NCI-H1694 (cell line): ENCODE data around the gene SIGLEC15.
A peak's percentile ranks its signal among the peaks of the same experiment; 100 is the strongest.

Experiments used
- DNase-seq: peaks from one replicate; lab custom pipeline; 2025; lab: John Stamatoyannopoulos, UW

SIGLEC15 gene

DNA sequence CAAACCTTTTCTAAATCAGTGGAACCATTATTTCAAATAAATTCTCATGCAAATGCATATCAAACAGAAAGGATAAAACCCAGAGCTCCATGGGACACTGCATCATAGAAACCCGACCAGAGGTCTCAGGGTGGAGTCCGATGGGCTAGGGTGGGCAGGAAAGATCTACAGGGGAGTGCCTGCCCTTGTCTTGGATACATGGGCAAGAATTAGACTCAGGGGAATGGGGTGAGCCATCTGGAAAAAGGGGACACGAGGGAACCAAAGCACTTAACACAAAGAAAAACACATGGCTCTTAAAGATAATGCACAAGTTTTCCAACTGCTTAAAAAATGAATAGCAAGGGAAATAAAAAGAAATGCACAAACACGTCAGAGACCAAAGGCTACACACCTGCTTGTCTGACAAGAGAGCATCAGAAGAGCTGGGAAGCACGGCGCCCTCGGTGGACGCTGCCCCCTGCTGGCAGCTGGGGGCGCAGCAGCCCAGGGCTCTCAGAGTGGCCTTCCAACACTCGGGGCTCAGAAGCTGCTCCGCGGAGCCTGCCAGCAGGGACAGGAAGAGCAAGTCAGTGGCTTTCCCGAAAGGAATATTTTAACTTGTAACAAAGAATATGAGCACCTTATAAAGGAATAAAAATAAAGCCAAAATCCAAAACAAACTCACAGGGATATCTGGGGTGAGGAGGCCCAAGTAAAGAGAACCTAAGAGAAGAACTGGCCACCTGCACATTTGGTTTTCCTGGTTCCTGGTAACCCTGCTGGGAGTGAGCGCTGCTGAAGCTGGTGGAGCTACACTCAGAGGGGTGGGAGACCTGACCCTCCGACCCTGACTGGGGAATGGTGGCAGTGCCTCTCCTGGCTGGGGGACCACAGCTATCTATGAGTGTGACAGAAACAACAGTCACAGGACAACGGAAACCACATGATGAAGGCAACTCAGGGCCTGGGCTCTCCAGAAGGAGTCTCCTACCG, 54.5 kb downstream of the SIGLEC15 start:
- peak; percentile 23 for DNase-seq

DNA sequence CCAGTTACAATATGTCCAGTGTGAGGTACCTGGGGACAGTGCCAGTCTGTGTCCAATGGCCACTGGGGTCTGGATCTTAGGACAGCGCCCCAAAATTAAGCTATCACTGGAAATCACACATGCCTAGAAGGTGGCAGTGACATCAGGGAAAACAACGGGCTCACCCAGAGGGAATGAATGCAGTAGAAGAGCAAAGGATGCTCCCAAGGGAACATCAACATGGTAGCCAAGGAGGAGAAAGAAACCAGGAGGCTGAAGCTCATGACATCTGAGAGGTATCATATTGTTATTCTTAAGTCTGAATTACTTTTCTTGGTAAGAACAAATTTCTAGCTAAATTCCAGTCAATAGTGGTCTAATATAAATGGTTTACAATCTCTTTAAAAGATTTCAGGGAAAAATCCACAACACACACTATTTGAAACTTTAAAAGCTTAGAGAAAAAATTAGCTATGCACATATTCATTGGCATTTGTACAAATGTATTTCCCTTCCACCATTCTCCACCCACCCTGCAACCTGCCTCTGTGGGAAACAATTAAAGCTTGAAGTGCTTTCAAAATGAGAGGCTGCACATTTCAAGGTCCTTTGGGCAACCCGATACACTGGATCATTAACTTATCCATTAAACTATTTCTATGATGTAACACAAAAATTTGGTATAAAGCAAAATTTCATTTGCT, 55.5 kb downstream of the SIGLEC15 start:
- DNase-seq = no peak

DNA sequence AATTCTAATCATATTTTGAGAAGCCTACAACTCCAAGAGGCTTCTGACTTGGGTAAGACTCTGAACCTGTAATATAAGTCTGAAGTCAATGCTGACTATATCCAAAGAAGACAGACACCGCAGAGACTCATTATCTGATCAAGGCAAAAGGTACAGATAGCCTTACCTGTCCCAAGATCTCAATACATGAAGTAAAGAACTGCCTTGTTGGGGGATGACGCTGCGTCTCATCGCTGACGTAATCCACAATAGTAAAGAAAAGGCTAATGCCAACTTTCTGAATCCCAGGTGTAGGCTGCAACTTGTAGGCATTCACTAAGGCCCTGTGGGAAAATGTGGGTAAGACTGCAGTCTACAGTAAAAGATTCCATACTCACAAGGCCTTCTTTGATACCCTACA, 62.1 kb downstream of the SIGLEC15 start:
- DNase-seq = no peak

GRCh38 chr18:45889419-45890064, 64.1 kb downstream of the SIGLEC15 start:
- no peak for DNase-seq

GRCh38 chr18:45890606-45891005, 65.1 kb downstream of the SIGLEC15 start:
- no peak for DNase-seq

DNA sequence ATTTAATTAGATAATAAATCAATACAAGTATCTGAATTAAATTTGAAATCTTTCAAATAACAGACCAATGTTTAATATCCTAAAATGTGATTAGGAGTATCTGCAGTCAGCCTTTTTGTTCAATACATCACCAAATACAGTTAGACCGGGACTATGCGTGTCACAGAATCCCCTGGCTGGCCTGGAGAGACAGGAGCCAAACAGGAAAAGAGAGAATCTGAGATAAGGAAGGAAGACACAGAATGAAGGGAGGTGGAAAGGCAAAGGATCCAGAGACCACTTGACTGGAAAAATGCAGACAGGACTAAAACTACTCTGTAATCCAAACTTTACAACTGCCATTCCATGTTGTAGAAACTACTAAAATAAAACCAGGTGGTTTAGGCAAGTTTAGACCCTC, 66.3 kb downstream of the SIGLEC15 start:
- no peak for DNase-seq
